ENCODE data around the gene KPNA4. TPM values are rescaled to one million over a fixed set of nuclear protein-coding genes. Genes with fewer than 3 reads are reported as not detected.

KPNA4 gene
- total RNA-seq, 6 experiments from 2014 or later = 14.4 to 32.5 (median 18.9) TPM

- TF ChIP-seq POLR2A (IDR thresholded peaks at IDR 0.05) = no peak
- TF ChIP-seq CTCF (IDR thresholded peaks at IDR 0.05) = no peak
- Histone ChIP-seq H3K36me3 (no peaks in the 10 kb centered on the region), H3K27ac (no peak overlapping the region), H3K4me3 (no peak overlapping the region), H3K4me1 (peaks cover 0 to 5% (median 0%) of the 10 kb centered on the region in 4 donors), H3K27me3 (no peaks in the 10 kb centered on the region), H3K9me3 (no peaks in the 10 kb centered on the region)
- WGBS (ENCODE audit: insufficient coverage, low coverage, low lambda C conversion rate, missing lambda C conversion rate) = 75% methylated on average over 3 of the region's 3 CpGs
- intact Hi-C loops (cut with DNase I) = no loop called here
- ATAC-seq (no peak), DNase-seq (no peak)
Measured at GRCh38 chr3:160447544-160447943, 117.8 kb downstream of the KPNA4 start.

GRCh38 chr3:160446522-160447056 lies 118.8 kb downstream of the KPNA4 start:
- DNase-seq (no peak), ATAC-seq (no peak)
- Histone ChIP-seq H3K36me3 (no peaks in the 10 kb centered on the region), H3K4me1 (peaks cover 0 to 5% (median 0%) of the 10 kb centered on the region in 4 donors), H3K9me3 (no peaks in the 10 kb centered on the region), H3K4me3 (no peak overlapping the region), H3K27me3 (no peaks in the 10 kb centered on the region), H3K27ac (no peak overlapping the region)
- 93% methylated on average over 9 of the region's 13 CpGs for WGBS (ENCODE audit: insufficient coverage, low coverage, low lambda C conversion rate, missing lambda C conversion rate)
- no peak for TF ChIP-seq POLR2A (IDR thresholded peaks at IDR 0.05)
- no peak for TF ChIP-seq CTCF (IDR thresholded peaks at IDR 0.05)
- intact Hi-C loops (cut with DNase I) = no loop called here

GRCh38 chr3:160445854-160446253 lies 119.5 kb downstream of the KPNA4 start:
- WGBS (ENCODE audit: insufficient coverage, low coverage, low lambda C conversion rate, missing lambda C conversion rate) = no CpG with 5 or more reads among the region's 1 CpG
- intact Hi-C loops (cut with DNase I) = no loop called here
- DNase-seq (no peak), ATAC-seq (no peak)
- no peak overlapping the region for H3K4me3 ChIP-seq
- H3K27ac ChIP-seq = no peak overlapping the region
- TF ChIP-seq CTCF (IDR thresholded peaks at IDR 0.05) = no peak
- no peak for TF ChIP-seq POLR2A (IDR thresholded peaks at IDR 0.05)
- H3K4me1 ChIP-seq = peaks cover 0 to 5% (median 0%) of the 10 kb centered on the region in 4 donors
- no peaks in the 10 kb centered on the region for H3K27me3 ChIP-seq
- H3K9me3 ChIP-seq = no peaks in the 10 kb centered on the region
- no peaks in the 10 kb centered on the region for H3K36me3 ChIP-seq

Small RNA genes lying within 50 kb of the gene (small RNA-seq; reads per million reads assigned to genes)
- 0 reads per million in 2 experiments for gene RNU7-136P

Other genes starting within 250 kb of the KPNA4 start
- 10 to 100 TPM in 2 of 6 experiments, 1 to 10 TPM in 4; 6.7 to 13.7 (median 8.5) TPM for gene IFT80, start 166.3 kb downstream of the KPNA4 start, total RNA-seq
- gene SMC4, start 165.9 kb downstream of the KPNA4 start, total RNA-seq = 10 to 100 TPM; 11.3 to 26.7 (median 18.1) TPM
- under 1 TPM; 0.07 to 0.56 (median 0.31) TPM for gene TRIM59, start 115.8 kb downstream of the KPNA4 start, total RNA-seq
- under 1 TPM in 2 of 6 experiments, not detected in 4; 0.31 to 0.66 TPM for gene ARL14, start 111.6 kb upstream of the KPNA4 start, total RNA-seq
- 10 to 100 TPM in 5 of 6 experiments, 1 to 10 TPM in 1; 6.9 to 25.4 (median 14.7) TPM for gene PPM1L, start 190.7 kb upstream of the KPNA4 start, total RNA-seq